ENCODE measurements around the gene PRRX2. TPM values are rescaled to one million over a fixed set of nuclear protein-coding genes. Genes with fewer than 3 reads are reported as not detected.

PRRX2 gene
- total RNA-seq, 2 donors from 2014 or later, result 1.0 TPM; not detected in 1

GRCh38 chr9:129722913-129723312, 57.5 kb downstream of the PRRX2 start:
- ATAC-seq (no peak), DNase-seq (no peak)
- WGBS, 2 donors, result 61 to 66% methylated on average over 4 to 5 of the region's 5 CpGs
- H3K27me3 ChIP-seq, result peaks cover 0 to 5% of the 10 kb centered on the region in 2 donors
- no peaks in the 10 kb centered on the region for H3K9me3 ChIP-seq
- no peak overlapping the region for H3K27ac ChIP-seq
- no peak for TF ChIP-seq POLR2A (IDR thresholded peaks at IDR 0.05)
- TF ChIP-seq CTCF (IDR thresholded peaks at IDR 0.05), result no peak
- no peak overlapping the region for H3K4me3 ChIP-seq
- intact Hi-C loops (cut with DNase I), result no loop called here
- peaks cover 4% of the 10 kb centered on the region for H3K4me1 ChIP-seq
- no peaks in the 10 kb centered on the region for H3K36me3 ChIP-seq (replicated peaks in 1 of 2; ENCODE audit: insufficient read depth in 1 of 2, low read depth in 2 of 2)

GRCh38 chr9:129724456-129725190, 59.2 kb downstream of the PRRX2 start:
- Histone ChIP-seq H3K36me3 (replicated peaks in 1 of 2; ENCODE audit: insufficient read depth in 1 of 2, low read depth in 2 of 2) (no peaks in the 10 kb centered on the region), H3K9me3 (no peaks in the 10 kb centered on the region), H3K4me1 (peaks cover 4% of the 10 kb centered on the region), H3K4me3 (no peak overlapping the region), H3K27me3 (peaks cover 0 to 5% of the 10 kb centered on the region in 2 donors), H3K27ac (no peak overlapping the region)
- DNase-seq, result no peak
- TF ChIP-seq POLR2A (IDR thresholded peaks at IDR 0.05) (no peak), CTCF (IDR thresholded peaks at IDR 0.05) (no peak)
- no peak for ATAC-seq
- WGBS, 2 donors, result 71 to 77% methylated on average over 16 of the region's 16 CpGs
- intact Hi-C loops (cut with DNase I), result no loop called here

GRCh38 chr9:129725795-129726251, 60.4 kb downstream of the PRRX2 start:
- no peaks in the 10 kb centered on the region for H3K27me3 ChIP-seq
- no peak overlapping the region for H3K27ac ChIP-seq
- H3K4me1 ChIP-seq, result peaks cover 4% of the 10 kb centered on the region
- H3K36me3 ChIP-seq (replicated peaks in 1 of 2; ENCODE audit: insufficient read depth in 1 of 2, low read depth in 2 of 2), result no peaks in the 10 kb centered on the region
- 27 to 32% methylated on average over 10 of the region's 10 CpGs for WGBS, 2 donors
- no peak for ATAC-seq
- no peak overlapping the region for H3K4me3 ChIP-seq
- no peak for TF ChIP-seq POLR2A (IDR thresholded peaks at IDR 0.05)
- no peak for TF ChIP-seq CTCF (IDR thresholded peaks at IDR 0.05)
- no peaks in the 10 kb centered on the region for H3K9me3 ChIP-seq
- DNase-seq, result no peak
- intact Hi-C loops (cut with DNase I), result no loop called here

GRCh38 chr9:129726322-129727160, 61.1 kb downstream of the PRRX2 start:
- intact Hi-C loops (cut with DNase I), result no loop called here
- 18 to 26% methylated on average over 16 to 23 of the region's 23 CpGs for WGBS, 2 donors
- no peak overlapping the region for H3K27ac ChIP-seq
- no peaks in the 10 kb centered on the region for H3K9me3 ChIP-seq
- TF ChIP-seq CTCF (IDR thresholded peaks at IDR 0.05) (peak; percentile 64 to 82 (median 70)), POLR2A (IDR thresholded peaks at IDR 0.05) (no peak)
- ATAC-seq (peak; percentile 83), DNase-seq (peak; percentile 52 to 69 (median 60))
- no peaks in the 10 kb centered on the region for H3K27me3 ChIP-seq
- no peak overlapping the region for H3K4me3 ChIP-seq
- H3K4me1 ChIP-seq, result peaks cover 4% of the 10 kb centered on the region
- H3K36me3 ChIP-seq (replicated peaks in 1 of 2; ENCODE audit: insufficient read depth in 1 of 2, low read depth in 2 of 2), result no peaks in the 10 kb centered on the region
